EL (cell line): Measurements from ENCODE around the gene FUT1.
"Not testable (repeated sequence)": the region's sequence is repeated elsewhere in the genome, so short reads cannot be mapped to it uniquely, and the experiment has no call there.

Source experiments
- DNase-seq: peaks from one replicate; pipeline ENCODE4 v3.0.0-alpha.2; 2016

FUT1 gene

GRCh38 chr19:48740164-48740972, 12.1 kb downstream of the FUT1 start, which contains the start of gene RASIP1:
Gene RASIP1, minus strand, starts transcription at chr19:48740610. Its CDS starts 328 bp downstream, at chr19:48740282.
- no peak for DNase-seq

- DNase-seq: no peak
Measured at GRCh38 chr19:48739404-48740163, 12.9 kb downstream of the FUT1 start.

GRCh38 chr19:48738557-48739403, 13.7 kb downstream of the FUT1 start:
- peak; percentile 86 for DNase-seq

- DNase-seq: no peak
Measured at GRCh38 chr19:48737360-48737998, 15.0 kb downstream of the FUT1 start.

GRCh38 chr19:48735031-48735615, 17.3 kb downstream of the FUT1 start:
- peak; percentile 61 for DNase-seq

- no peak for DNase-seq
Measured at GRCh38 chr19:48734625-48735024, 17.8 kb downstream of the FUT1 start.

GRCh38 chr19:48731452-48731851, 21.0 kb downstream of the FUT1 start:
- no peak for DNase-seq

GRCh38 chr19:48728911-48729664, 23.4 kb downstream of the FUT1 start:
- no peak for DNase-seq

GRCh38 chr19:48726556-48726955, 25.9 kb downstream of the FUT1 start:
- DNase-seq: no peak

GRCh38 chr19:48724796-48725753, 27.4 kb downstream of the FUT1 start:
- peak; percentile 96 for DNase-seq

- DNase-seq: no peak
Measured at GRCh38 chr19:48722196-48722708, 30.2 kb downstream of the FUT1 start.

GRCh38 chr19:48720613-48721296, 31.7 kb downstream of the FUT1 start:
- DNase-seq: peak; percentile 100

GRCh38 chr19:48720251-48720612, 32.2 kb downstream of the FUT1 start:
- no peak for DNase-seq

- DNase-seq: no peak
Measured at GRCh38 chr19:48719263-48720171, 32.9 kb downstream of the FUT1 start, which contains the start of gene MAMSTR. Gene MAMSTR, minus strand, starts transcription at chr19:48719725. Its CDS starts 694 bp downstream, at chr19:48719031.

- DNase-seq: no peak
Measured at GRCh38 chr19:48718711-48719231, 33.7 kb downstream of the FUT1 start.

GRCh38 chr19:48718106-48718505, 34.3 kb downstream of the FUT1 start:
- DNase-seq: not testable (repeated sequence)

GRCh38 chr19:48716562-48717291, 35.7 kb downstream of the FUT1 start:
- peak; percentile 79 for DNase-seq
